HCEC 1CT (cell line): ENCODE measurements around the gene BCL11A.

Experiments used
- DNase-seq: peaks from one replicate; pipeline ENCODE4 v3.0.0-alpha.2; 2017

The BCL11A gene

GRCh38 chr2:60553495-60554073, at the start of gene BCL11A:
Gene BCL11A (minus strand): TSS chr2:60553654. CDS start chr2:60553270, 384 bp downstream.
- DNase-seq = peak; percentile 15

GRCh38 chr2:60602828-60603532, 49.5 kb upstream of the BCL11A start:
- DNase-seq = no peak

GRCh38 chr2:60602388-60602787, 48.9 kb upstream of the BCL11A start:
- no peak for DNase-seq

GRCh38 chr2:60598271-60598670, 44.8 kb upstream of the BCL11A start:
- DNase-seq = no peak

DNA sequence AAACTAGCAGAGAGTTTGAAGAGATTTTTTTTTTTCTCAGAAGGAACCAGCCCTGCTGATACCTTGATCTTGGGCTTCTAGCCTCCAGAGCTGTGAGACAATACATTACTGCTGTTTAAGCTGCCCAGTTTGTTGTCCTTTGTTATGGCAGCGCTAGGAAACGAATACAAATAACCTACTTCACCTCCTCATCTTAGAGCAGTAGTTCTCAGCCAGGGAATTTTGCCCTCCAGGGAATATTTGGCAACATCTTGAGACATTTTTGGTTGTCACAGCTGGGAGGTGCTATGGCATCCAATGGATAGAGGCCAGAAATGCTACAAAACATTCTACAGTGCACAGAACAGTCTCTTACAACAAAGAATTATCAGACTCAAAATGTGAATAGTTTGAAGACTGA, 43.9 kb upstream of the BCL11A start:
- DNase-seq = no peak

GRCh38 chr2:60596411-60596810, 43.0 kb upstream of the BCL11A start:
- DNase-seq = no peak

DNA sequence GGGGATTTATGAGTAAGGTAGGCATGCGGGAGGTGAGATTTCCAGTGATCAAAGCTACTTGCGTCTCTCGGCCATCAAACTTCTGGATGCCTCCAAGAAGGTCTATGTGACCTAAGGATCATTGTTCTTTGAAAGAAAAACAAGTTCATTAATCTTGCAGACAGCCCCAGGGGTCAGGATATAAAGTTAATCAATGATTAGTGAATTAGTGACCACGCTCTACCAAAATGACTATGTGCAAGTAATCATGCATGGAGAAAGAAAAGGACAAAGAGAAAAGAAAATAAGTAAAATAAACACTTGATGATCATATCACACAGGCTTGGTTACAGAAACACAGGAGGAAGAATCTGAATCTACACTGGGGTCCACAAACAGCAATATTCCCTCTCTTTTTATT, 42.5 kb upstream of the BCL11A start:
- DNase-seq = no peak

- DNase-seq = no peak
These were observed 35.6 kb upstream of the BCL11A start for GRCh38 chr2:60589104-60589503.

GRCh38 chr2:60586081-60586480, 32.6 kb upstream of the BCL11A start:
- no peak for DNase-seq

DNA sequence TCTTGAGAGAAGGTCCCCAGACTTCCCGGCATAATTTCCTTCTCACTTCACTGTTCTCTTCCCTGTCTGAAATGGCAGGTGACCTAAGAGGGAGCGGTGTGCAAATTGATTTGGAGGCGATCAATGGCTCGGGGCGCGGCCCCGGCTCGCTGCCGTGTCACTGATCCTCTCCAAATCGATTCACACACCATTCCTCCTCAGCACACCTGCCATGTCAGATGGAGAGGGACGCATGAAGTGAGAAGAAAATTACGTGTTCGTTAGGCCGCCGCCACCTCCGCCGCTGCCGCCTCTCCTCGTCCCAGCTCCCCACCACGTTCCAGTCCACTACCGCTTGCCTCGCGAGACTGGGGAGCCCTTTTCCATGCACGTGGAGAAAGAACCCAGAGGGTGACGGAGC, 31.8 kb upstream of the BCL11A start:
- DNase-seq = no peak

DNA sequence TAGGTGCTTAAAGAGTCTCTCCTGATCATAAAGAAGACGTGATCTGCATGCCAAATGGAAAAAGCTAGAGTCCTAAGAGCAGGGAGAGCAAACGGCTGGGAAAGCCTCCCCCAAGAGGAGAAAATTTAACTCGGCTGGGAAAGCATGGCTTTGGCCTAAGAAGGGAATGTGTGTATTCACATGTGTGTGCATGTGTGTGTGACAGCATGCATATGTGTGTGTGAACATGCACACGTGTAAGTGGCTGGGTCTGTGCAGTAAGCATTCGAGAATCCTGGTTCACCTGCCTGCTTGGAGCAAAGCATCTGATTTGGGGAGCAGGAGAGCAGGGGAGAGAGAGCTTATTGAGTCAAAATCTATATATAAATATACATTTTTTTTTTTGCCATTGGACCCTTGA, 30.1 kb upstream of the BCL11A start:
- no peak for DNase-seq

GRCh38 chr2:60581433-60582282, 28.2 kb upstream of the BCL11A start:
- DNase-seq = peak; percentile 2

DNA sequence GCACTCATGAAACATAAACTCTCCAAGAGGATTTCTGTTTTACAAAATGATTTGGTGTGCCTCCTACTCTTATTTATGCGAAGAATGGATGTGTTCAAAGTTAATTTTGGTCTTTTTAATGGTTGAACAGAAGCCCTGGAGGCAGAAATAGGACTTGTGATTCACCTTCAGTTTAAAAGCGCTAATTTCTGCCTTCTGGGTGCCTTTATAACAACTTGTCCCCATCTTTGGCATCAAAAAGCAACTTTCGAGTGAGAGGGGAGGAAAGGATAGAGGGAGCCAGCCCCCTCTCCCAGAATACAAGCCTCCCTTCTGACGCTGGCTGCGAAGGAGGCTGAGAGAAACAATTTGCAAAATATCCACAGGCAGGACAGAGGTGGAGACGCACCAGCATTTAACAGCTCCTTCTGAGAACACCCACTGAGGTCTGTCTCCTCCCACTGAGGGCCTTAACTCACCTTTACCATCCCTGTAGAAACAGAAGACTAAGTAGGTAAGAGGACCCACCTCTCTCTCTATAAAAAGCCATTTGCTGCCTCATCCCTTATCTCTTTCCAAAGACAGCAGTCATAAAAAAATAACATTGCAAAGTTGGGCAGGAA, 24.3 kb upstream of the BCL11A start:
- DNase-seq = no peak

- DNase-seq = no peak
These were observed 19.8 kb upstream of the BCL11A start for GRCh38 chr2:60573251-60573650.

DNA sequence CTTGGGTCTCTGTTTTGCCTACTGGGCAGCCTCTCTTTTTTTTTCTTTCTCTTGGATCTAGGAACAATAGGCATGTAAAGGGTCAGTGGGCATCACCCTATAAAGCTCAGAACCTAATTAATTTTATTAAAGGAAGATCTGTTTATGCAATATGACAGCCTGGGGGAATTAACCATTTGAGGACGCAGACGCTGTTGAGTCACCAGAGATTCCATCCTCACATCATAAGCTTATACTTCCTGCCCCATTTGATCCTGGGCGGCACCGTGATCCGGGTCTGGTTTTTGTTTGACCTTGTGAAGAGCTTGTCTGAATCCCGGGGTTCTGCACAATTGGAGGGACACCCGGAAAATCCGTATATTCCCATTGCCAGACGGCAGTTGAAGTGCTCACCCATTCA, 16.8 kb upstream of the BCL11A start:
- no peak for DNase-seq

DNA sequence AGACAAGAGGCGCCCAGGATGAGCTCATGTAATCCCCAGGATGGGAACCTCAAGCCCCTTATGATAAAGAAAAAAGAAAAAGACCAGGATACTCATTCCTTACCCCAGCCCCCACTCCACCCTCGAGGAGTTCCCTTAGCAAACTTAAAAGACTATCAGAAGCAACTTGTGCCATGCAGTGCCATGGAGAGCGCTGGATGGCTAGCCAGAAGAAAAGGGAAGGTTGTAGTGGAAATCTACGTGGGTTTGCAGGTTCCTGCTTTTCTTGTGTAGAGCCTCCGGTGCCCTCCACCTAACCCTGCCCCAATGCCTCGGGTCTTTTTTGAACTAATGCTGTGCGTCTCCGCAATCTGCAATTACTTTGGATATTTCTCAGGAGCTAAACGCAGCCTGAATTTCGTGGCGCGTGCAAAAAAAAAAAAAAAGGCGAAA, 16.2 kb upstream of the BCL11A start:
- no peak for DNase-seq

DNA sequence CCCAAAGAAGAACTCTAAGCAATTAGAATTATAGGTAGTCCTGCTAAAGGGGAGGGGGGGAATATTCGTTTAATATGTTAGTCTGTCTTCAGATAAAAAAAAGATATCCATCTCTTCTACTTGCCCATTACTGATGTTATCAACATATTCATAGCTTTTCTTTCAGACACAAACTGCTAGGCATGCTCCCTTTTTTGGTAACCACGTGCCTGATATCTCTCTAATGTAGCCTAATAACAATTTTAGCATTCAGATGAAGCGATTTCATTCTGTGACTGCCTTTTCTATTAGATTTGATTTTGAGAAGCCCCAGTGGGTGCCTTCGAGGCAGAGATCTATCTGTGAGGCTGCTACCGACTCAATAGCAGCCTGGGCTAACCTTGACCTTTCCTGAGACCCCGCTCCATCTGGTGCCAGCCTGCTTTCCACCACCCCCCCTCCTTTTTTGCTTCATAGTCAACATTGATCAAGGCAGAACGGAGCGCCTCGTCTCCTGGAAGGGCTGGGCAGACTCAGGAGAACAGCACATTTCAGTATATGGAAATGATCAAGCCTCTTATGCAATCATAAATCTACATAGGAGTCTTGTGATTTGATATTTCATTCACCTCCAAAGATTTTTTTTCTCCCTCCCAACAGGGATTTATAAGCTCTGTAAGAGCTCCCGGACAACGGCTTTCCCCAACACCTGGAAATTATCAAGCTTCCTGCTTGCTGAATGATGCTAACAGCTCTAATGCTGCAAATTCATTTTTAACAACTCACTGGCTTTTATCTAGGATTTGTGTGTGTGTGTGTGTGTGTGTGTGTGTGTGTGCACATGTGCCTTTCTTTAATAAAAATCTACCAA, 14.7 kb upstream of the BCL11A start:
- DNase-seq = peak; percentile 20

GRCh38 chr2:60567096-60567495, 13.6 kb upstream of the BCL11A start:
- DNase-seq = no peak

- no peak for DNase-seq
These were observed 12.0 kb upstream of the BCL11A start for GRCh38 chr2:60565472-60565871.

DNA sequence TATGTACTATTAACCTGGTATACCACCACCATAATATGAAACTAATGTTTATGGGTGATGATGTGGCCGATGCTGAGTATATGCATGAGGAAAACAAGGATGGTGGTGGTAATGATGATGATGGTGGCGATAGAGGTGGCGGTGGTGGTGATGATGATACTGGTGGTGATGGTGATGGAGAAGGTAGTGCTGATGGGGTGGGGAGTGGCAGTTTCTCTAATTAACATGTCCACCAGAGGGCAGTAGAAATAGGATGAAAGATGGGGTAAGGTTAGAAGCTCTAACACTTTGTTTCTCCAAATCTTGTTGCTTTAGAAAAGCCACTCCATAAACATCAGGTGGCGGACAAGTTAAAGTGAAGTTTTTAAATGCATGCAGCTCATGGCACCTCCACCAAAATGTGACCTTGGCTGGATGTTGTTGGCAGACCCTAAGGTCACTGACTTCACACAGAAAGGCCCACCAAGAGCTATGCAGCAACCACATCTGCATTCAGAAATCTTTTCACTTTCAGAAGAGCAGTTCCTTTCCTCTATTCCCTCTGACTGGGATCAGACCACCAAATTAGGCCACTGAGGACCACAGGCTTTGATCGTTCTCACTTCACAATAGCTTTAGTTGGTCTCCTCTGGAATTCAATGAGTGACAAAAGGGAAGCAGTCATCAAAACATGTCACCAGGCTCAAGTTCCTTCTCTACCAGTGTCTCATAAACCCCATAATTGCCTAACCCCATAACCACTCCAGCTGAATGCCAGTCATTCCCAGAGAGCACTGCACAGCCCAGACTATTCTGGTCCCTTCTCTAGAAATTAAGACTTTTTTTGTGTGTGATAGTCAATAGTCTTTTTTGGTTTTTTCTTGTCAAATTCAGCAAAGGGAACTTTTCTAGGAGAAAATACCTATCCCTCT, 7.5 kb upstream of the BCL11A start:
- DNase-seq = no peak

GRCh38 chr2:60559880-60560279, 6.4 kb upstream of the BCL11A start:
- DNase-seq = no peak
